CD4-positive, alpha-beta T cell treated with Interferon alpha-2 for 1 hour (primary cell): Measurements from ENCODE around the gene ZNF655.
"Not testable (repeated sequence)": the region's sequence is repeated elsewhere in the genome, so short reads cannot be mapped to it uniquely, and the experiment has no call there.

Source experiments
- DNase-seq, 2 donors: peaks; one replicate each; pipeline ENCODE4 v3.0.0-alpha.2; 2020 to 2022

ZNF655 gene, protein sequence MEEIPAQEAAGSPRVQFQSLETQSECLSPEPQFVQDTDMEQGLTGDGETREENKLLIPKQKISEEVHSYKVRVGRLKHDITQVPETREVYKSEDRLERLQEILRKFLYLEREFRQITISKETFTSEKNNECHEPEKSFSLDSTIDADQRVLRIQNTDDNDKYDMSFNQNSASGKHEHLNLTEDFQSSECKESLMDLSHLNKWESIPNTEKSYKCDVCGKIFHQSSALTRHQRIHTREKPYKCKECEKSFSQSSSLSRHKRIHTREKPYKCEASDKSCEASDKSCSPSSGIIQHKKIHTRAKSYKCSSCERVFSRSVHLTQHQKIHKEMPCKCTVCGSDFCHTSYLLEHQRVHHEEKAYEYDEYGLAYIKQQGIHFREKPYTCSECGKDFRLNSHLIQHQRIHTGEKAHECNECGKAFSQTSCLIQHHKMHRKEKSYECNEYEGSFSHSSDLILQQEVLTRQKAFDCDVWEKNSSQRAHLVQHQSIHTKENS

DNA sequence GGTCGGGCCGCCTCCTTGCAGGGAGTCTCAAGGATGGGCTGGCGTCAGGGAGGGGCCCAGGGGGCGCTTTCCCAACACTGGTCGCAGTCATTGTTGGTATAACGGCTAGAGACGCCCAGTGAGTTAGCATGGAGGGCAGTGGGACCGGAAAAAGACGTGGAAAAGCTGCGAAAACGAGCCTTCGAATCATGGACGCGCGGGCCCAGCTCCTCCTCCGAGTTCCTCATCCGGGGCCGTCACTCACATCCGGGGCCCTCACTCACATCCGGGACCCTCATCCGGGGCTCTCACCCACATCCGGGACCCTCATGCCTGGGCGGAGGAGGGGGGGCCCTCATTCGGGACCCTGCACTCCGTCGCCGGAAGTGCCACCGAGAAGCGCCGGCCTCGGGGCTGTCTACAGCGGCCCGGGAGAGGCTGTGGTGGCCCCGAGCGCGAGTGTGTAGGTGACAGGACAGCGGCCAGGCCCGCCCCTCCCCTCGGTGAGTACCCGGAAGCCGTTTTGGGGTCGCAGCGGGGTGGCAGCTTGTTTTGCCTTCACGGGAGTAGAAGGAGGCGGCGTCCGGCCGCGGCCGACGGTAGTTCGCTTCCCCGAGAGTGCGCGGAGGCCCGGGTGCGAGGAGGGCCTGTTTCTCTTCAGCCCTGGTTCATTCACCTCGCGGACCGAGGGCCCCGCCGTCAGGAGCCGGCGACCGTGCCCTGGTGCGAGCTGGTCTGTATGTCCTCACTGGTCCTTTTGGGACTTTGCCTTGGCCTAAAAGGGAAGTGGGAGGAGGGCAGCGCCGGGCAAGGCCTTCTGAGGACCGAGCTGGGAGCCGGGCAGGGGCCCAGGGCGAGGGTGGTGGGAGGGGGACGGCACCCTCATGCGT is at the start of gene ZNF655:
TSS of gene ZNF655 (plus strand) at position 337 of the 869 bp plus-strand sequence. CDS start 1,918 bp downstream, outside the sequence.
- DNase-seq = peak; percentile 90 to 95

DNA sequence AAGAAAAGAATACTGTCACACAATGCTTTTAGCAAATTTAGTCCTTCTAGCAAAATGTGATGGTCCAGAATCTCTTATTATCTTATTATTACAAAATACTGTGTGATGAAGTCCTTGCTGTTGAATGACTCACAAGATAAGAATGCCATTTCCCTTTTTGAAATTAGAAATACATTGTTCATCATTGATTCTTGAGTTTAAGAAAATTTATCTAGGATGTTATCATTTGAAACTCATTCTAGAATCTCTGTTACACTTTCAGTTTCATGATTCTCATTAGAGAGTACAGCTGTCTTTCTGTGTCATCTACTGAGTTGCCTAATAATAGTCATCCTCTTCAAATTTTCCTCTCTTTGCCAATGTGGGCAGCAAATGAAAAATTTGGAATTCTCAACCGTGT is 44.4 kb upstream of the ZNF655 start:
- DNase-seq = no peak

- no peak for DNase-seq
These were observed 37.0 kb upstream of the ZNF655 start for GRCh38 chr7:99521399-99521798.

- DNase-seq = peak in 1 of 2 donors; percentile 33
These were observed 32.6 kb upstream of the ZNF655 start for GRCh38 chr7:99525713-99526440.

DNA sequence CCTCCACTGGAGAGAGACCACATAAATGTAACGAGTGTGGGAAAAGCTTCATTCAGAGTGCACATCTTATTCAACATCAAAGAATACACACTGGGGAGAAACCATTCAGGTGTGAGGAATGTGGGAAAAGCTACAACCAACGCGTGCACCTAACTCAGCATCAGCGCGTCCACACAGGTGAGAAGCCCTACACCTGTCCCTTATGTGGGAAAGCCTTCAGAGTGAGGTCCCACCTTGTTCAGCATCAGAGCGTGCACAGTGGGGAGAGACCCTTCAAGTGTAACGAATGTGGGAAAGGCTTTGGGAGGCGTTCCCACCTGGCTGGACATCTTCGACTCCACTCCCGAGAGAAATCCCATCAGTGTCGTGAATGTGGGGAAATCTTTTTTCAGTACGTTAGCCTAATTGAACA is 27.1 kb upstream of the ZNF655 start:
- no peak for DNase-seq

DNA sequence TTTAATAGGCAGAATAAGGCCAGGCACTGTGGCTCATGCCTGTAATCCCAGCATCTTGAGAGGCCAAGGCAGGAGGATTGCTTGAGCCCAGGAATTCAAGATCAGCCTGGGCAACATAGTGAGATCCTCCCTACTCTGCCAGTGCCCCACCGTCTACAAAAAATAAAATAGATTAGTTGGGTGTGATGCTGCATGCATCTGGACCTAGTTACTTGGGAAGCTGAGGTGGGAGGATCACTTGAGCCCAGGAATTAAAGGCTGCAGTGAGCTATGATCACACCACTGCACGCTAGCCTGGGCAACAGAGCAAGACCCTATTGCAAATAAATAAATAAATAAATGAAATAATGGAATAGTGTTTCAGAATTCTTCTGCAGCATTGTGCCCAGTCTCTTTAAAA is 22.8 kb upstream of the ZNF655 start:
- no peak for DNase-seq

DNA sequence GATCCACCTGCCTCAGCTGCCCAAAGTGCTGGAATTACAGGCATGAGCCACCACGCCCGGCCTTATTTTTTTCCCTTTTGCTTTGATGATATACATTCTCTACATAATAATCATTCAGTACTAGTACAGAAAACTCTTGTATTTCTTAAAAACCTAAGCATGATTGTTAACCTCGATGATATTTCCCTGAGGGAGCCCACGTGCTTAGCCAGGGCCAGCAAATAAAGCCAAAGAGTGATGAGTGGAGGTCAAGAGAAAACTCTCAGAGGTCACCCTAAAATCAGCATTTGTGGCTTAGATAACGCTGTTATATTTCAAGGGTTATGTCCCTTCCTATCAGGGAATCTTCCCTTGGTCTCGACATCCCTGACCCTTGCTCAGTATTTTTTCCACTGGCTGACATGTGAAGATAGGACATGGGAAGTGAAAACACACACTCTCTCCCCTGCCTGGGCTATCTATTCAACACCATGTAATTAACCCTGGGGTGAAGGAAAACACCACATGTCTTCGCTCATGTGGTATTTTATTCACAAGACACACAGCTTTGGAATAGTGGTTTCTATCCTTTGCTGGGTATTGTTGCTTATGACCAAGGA is 19.1 kb upstream of the ZNF655 start:
- DNase-seq = no peak

- no peak for DNase-seq
These were observed 17.9 kb upstream of the ZNF655 start for GRCh38 chr7:99540542-99540941.

- no peak for DNase-seq
These were observed 17.2 kb upstream of the ZNF655 start for GRCh38 chr7:99541212-99541611.

DNA sequence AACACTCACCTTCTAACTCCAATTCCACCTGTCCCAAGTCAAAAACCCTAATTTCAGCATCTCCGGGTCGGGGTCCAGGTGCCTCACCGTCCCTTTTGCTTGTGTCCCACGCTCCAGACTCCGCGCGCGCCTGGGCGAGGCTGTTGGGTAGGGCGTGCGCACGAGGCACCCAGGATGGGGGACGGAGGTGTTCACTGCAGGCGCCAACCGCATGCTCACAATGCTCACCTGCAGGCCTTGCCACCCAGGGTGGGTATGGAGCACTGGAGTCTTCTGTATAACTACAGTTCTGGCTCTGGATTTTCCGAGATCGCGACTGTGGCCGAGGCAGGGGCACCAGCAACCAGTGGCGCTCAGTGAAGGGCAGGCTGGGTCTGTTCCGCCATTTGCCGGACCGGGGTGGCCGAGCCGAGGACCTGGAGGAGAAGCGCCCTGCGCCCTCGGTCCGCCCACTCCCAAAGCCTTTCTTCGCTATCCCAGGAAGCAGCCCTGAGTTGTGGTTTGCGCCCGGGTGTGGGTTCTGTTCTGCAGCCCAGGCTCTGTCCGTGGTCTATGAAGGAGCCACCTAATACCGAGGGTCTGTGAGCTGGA is 15.3 kb upstream of the ZNF655 start:
- DNase-seq = no peak

GRCh38 chr7:99543916-99544315 is 14.5 kb upstream of the ZNF655 start:
- DNase-seq = no peak

DNA sequence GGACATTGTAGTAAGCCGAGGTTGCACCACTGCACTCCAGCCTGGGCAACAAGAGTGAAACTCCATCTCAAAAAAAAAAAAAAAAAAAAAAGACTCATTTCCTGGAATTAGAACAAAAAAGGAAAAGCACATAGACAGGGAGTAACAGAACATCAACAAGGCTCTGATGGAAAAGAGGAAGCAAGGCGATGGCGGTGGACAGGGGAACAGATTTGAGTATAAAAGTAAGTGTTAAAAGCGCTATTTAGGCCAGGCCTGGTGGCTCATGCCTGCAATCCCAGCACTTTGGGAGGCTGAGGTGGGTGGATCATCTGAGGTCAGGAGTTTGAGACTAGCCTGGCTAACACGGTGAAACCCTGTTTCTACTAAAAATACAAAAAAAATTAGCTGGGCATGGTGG is 13.1 kb upstream of the ZNF655 start:
- not testable (repeated sequence) for DNase-seq

- DNase-seq = not testable (repeated sequence)
These were observed 8.9 kb upstream of the ZNF655 start for GRCh38 chr7:99549545-99549944.

DNA sequence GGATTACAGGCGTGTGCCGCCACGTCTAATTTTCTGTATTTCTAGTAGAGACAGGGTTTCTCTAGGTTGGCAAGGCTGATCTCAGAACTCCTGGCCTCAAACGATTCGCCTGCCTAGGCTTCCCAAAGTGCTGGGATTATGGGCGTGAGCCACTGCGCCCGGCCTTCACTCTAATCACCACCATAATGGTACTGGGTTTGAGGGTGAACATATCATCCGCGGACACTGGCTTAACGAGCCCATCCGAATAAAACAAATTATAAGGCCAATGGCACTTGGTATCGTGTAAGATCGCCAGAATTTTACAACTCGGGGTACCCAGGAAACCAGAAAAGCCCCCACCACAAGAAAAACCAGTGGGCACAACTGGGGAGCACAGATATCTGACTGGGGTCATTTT is 7.1 kb upstream of the ZNF655 start:
- DNase-seq = no peak

GRCh38 chr7:99551767-99552463 is 6.5 kb upstream of the ZNF655 start, which contains the start of gene FAM200A:
FAM200A (minus strand) TSS chr7:99552114; CDS start chr7:99548407, 3,707 bp downstream.
- DNase-seq = peak; percentile 87 to 89

DNA sequence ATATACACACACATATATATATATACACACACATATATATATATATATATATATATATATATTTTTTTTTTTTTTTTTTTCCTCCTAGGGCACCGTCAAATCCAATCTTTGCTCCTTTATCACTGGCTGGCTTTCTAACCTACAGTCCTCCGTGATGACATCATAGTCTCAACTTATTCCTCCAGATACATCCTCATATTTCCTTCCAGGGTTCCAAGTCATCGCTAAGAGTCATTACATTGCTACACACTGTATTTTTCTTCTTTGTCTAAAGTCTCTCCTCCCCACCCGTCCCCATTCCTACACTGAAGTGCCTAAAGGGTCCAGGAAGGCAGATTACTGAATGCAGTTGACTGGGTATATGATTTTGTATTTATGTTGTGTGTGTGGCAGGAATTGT is 5.4 kb upstream of the ZNF655 start:
- no peak for DNase-seq

- DNase-seq = no peak
These were observed 3.5 kb upstream of the ZNF655 start for GRCh38 chr7:99554939-99555338.

DNA sequence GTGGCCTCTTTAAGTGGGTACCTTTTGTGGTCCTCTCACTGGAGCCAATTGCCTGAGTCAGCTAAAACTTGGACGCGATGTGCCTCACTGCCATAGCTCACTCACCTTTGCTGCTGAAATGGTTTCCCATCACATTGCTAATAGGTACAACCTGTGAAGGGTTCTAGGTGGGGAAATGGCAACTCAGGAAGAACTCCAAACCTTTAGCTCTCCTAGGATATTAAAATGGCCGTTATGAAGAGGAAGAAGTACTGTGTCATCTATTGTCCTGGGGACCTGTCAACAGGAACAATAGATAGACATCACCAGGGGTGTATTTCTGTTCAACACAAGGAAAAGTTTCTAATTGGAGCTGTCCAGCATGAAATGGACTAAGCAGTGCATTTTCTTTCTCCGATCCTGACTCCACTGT is 1.2 kb upstream of the ZNF655 start:
- DNase-seq = no peak

GRCh38 chr7:99557940-99558305 is 519 bp upstream of the ZNF655 start:
- no peak for DNase-seq

DNA sequence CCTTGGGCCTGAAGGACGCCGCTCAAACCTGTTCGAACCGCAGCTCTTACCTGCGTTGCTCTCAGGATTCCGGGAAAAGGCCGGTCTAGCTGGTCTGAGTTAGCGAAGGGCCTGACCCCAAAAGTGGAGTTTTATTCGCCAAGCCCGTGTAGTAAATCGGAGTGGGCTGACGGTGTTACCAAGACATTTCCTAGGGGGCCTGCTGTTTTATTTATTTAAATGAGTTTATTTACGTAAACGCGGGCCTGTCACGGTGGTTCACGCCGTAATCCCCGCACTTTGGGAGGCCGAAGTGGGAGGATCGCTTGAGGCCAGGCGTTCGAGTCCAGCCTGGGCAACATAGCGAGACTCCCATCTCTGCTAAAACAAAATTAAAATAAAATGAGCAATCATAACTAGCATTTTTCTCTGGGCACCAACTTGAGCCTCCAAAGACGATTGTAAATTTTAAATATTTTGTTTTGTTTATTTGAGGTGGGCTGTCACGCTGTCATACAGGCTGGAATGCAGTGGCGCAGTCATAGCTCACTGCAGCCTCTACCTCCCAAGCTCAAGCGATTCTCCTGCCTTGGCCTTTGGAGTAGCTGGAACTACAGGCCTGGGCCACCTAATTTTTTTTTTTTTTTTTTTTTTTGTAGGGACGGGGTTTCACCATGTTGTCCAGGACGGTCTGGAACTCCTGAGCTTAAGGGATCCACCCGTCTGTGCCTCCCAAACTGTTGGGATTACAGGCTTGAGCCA is 903 bp downstream of the ZNF655 start:
- peak in 1 of 2 donors; percentile 62 for DNase-seq
